Upper lobe of left lung (tissue), 4 donors: ENCODE results near the gene TRAF3.

ENCODE experiments used
- CTCF ChIP-seq, 6 experiments: fragments of 450-650 bp in 4 of 6; fragments of 200-600 bp in 2 of 6; sonication (generic) in 2 of 6; IDR thresholded peaks; one replicate each; pipeline ENCODE4 v1.5.1; 2016 to 2019; ENCODE audit warnings: antibody characterized with exemption in 6 of 6
- EP300 ChIP-seq, 4 donors: sonication (generic); formaldehyde crosslinking; IDR thresholded peaks; one replicate each; pipeline ENCODE4 v1.5.1; 2017; ENCODE audit warnings: antibody characterized with exemption in 4 of 4, control low read depth in 2 of 4
- POLR2A ChIP-seq, 4 donors: fragments of 450-650 bp; IDR thresholded peaks; one replicate each; pipeline ENCODE4 v1.5.1; 2016 to 2017; ENCODE audit warnings: antibody characterized with exemption in 4 of 4, mild to moderate bottlenecking in 2 of 4
- POLR2AphosphoS5 ChIP-seq, 2 donors: sonication (generic); formaldehyde crosslinking; IDR thresholded peaks; one replicate each; pipeline ENCODE4 v1.5.1; 2017; ENCODE audit warnings: antibody characterized with exemption in 2 of 2

- TF ChIP-seq CTCF (IDR thresholded peaks at IDR 0.05) (no peak), POLR2A (IDR thresholded peaks at IDR 0.05) (no peak), EP300 (IDR thresholded peaks at IDR 0.05) (no peak), POLR2AphosphoS5 (IDR thresholded peaks at IDR 0.05) (no peak)
Measured at GRCh38 chr14:102935756-102936155, 158.5 kb downstream of the TRAF3 start.
